ENCODE results near the gene HFE. TPM values are rescaled to one million over a fixed set of nuclear protein-coding genes. Genes with fewer than 3 reads are reported as not detected.

Gene HFE
- total and polyA plus RNA-seq, 10 of the 15 experiments (the other 5 are each of a cell fraction or from before 2014, with no cell fraction given) = 0.52 to 5.9 (median 1.7) TPM

- TF ChIP-seq, protein P1, sequence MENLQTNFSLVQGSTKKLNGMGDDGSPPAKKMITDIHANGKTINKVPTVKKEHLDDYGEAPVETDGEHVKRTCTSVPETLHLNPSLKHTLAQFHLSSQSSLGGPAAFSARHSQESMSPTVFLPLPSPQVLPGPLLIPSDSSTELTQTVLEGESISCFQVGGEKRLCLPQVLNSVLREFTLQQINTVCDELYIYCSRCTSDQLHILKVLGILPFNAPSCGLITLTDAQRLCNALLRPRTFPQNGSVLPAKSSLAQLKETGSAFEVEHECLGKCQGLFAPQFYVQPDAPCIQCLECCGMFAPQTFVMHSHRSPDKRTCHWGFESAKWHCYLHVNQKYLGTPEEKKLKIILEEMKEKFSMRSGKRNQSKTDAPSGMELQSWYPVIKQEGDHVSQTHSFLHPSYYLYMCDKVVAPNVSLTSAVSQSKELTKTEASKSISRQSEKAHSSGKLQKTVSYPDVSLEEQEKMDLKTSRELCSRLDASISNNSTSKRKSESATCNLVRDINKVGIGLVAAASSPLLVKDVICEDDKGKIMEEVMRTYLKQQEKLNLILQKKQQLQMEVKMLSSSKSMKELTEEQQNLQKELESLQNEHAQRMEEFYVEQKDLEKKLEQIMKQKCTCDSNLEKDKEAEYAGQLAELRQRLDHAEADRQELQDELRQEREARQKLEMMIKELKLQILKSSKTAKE (IDR thresholded peaks at IDR 0.05; ENCODE audit: low read depth, poor library complexity, severe bottlenecking) = no peak
- TF ChIP-seq IRF4 (IDR thresholded peaks at IDR 0.05; ENCODE audit: low read depth, low read length) (no peak), BCL11A (IDR thresholded peaks at IDR 0.05; ENCODE audit: low read depth, low read length) (no peak), RBBP5 (conservative IDR thresholded peaks at IDR 0.05) (no peak), DPF2 (IDR thresholded peaks at IDR 0.05) (no peak), USF1 (IDR thresholded peaks at IDR 0.05; ENCODE audit: borderline replicate concordance, extremely low read length, insufficient read depth, low read depth, low read length) (no peak), EZH2 (IDR thresholded peaks at IDR 0.05; ENCODE audit: borderline replicate concordance, control insufficient read depth, low read depth, low read length) (no peak), KLF5 (IDR thresholded peaks at IDR 0.05; ENCODE audit: partially characterized antibody) (no peak), POU2F2 (IDR thresholded peaks at IDR 0.05; ENCODE audit: borderline replicate concordance, low read depth, low read length) (0 out of 3 replicates have a peak, but pooled peaks have one; percentile 11), YBX1 (IDR thresholded peaks at IDR 0.05) (no peak), MAX (IDR thresholded peaks at IDR 0.05; ENCODE audit: low read depth, low read length) (no peak), SIN3A (IDR thresholded peaks at IDR 0.05; ENCODE audit: low read depth, low read length) (no peak), TBL1XR1 (IDR thresholded peaks at IDR 0.05; ENCODE audit: low read depth, low read length) (no peak), GABPA (IDR thresholded peaks at IDR 0.05; ENCODE audit: low read depth) (no peak), MEF2A (IDR thresholded peaks at IDR 0.05; ENCODE audit: insufficient read depth, low read depth, low read length) (no peak), RUNX3 (IDR thresholded peaks at IDR 0.05; ENCODE audit: low read length) (no peak), CBFB (IDR thresholded peaks at IDR 0.05; ENCODE audit: low read depth) (no peak), PRDM15 (CRISPR knock-in tag; IDR thresholded peaks at IDR 0.05) (0 out of 2 replicates have a peak, but pooled peaks have one; percentile 37), TCF3 (IDR thresholded peaks at IDR 0.05; ENCODE audit: borderline replicate concordance, insufficient read depth, low read depth, low read length) (no peak)
- TF ChIP-seq, protein P2, sequence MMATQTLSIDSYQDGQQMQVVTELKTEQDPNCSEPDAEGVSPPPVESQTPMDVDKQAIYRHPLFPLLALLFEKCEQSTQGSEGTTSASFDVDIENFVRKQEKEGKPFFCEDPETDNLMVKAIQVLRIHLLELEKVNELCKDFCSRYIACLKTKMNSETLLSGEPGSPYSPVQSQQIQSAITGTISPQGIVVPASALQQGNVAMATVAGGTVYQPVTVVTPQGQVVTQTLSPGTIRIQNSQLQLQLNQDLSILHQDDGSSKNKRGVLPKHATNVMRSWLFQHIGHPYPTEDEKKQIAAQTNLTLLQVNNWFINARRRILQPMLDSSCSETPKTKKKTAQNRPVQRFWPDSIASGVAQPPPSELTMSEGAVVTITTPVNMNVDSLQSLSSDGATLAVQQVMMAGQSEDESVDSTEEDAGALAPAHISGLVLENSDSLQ (IDR thresholded peaks at IDR 0.05) = no peak
Observed at GRCh38 chr6:26124781-26125685, 37.8 kb downstream of the HFE start (continued).

Data from GM12878 (cell line).